NCI-H510A treated with DMSO at 0.1 percent for 48 hours (cell line): ENCODE results near the gene ATP5PD.
"Not testable (repeated sequence)": the region's sequence is repeated elsewhere in the genome, so short reads cannot be mapped to it uniquely, and the experiment has no call there.

Experiments
- DNase-seq: peaks from one replicate; lab custom pipeline; 2025; lab: John Stamatoyannopoulos, UW

ATP5PD gene

GRCh38 chr17:75020331-75021110, 26.2 kb downstream of the ATP5PD start:
- no peak for DNase-seq

DNA sequence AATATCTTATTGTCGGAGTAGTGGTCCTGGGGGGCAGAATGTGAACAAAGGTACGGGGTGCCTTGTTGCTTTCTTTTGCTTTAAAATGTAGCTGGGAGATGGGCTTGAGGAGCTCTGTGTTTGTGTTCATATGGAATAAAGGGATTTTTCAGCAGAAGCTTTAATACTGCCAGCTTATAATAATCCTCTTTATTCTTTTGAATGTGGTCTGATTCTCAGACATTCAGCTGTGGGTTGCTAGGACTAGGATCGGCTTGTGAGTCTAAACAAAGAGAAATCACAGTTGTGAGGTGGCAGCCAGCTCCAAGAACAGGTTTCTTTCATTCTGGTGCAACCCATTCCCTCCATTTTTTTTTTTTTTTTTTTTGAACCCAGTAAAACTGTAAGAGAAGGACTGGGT, 27.1 kb downstream of the ATP5PD start:
- DNase-seq: no peak

DNA sequence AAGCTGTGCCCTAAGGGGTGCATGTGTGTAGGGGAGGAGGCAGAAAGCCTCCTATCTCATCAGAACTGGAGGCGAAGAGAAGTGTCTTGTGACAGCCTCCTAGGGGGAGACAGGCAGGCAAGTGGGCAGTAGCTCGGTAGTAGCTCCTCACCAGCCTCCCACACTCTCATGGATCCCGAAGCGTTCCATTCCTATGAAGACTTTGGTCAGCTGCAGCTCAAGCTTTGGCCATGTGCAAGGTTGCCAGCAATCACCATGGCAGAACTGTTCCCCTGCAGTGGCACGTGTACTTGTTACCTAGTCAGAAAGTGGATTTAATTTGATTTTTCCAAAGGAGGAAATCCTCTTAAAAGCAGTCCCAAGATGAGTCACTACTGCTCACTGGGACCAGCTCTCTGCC, 27.6 kb downstream of the ATP5PD start:
- no peak for DNase-seq

GRCh38 chr17:75013092-75013559, 33.6 kb downstream of the ATP5PD start:
- DNase-seq: no peak

GRCh38 chr17:75012346-75013091, 34.2 kb downstream of the ATP5PD start, which contains the start of gene MRPL58:
Gene MRPL58, plus strand, starts transcription at chr17:75012670. Its CDS starts 17 bp downstream, at chr17:75012687.
- DNase-seq: peak; percentile 84

- no peak for DNase-seq
Measured at GRCh38 chr17:75012096-75012345, 34.7 kb downstream of the ATP5PD start.

- peak; percentile 34 for DNase-seq
Measured at GRCh38 chr17:75011401-75012095, 35.2 kb downstream of the ATP5PD start.

DNA sequence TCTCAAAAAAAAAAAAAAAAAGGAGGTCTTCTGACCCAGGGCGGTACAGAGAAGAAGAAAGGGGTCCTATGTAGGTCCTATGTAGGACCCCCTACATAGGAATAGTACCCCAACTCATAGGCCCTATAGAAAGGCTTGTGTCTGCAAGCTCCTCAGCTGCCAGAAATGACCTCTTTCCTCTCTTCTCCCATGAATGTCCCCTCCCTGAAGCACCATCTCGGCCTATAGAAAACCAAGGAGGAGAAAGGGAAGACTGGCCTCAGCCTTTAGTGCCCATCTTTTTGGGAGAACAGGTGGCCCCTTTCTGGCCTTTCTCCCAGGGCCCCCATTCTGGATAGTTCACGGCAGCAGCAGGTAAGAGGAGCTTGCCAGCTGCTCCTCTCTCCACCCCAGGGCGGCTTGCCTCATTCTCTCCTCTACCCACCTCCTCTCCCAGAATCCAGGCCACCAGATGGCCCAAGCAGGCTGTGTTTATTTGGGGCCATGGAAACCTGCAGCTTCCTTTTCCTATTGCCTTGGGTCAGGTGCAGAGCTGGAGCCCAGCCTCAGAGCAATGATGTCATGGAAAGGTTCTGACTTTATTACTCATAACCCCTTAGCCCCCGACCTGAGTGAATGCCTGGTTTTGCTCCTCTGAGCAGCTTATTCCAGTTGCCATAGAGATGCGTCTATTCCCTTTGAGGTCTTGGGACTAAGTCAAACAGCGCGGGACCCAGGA, 35.9 kb downstream of the ATP5PD start:
- peak; percentile 63 for DNase-seq

- peak; percentile 13 for DNase-seq
Measured at GRCh38 chr17:75009139-75009724, 37.5 kb downstream of the ATP5PD start.

- no peak for DNase-seq
Measured at GRCh38 chr17:75008373-75008772, 38.4 kb downstream of the ATP5PD start.

DNA sequence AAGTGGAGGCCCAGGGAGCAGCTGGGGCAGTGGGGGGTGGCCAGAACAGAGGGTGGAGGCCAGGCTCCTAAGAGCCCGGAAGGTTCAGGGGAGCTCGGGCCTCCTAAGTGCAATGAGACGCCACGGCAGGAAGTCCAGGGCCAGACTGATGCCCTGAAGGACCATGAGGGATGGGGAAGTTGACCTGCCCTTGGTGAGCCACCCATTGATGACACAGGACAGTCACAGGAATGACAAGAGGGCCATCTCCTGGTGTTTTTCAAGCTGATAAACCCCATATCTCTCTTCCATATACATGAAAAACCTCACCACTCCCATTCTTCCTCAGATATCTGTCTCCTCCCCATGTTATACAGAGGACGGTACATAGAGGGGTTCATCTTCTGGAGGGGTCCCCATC, 40.1 kb downstream of the ATP5PD start:
- no peak for DNase-seq

GRCh38 chr17:75006084-75006483, 40.7 kb downstream of the ATP5PD start:
- not testable (repeated sequence) for DNase-seq

GRCh38 chr17:75005291-75005690, 41.5 kb downstream of the ATP5PD start:
- DNase-seq: no peak

- DNase-seq: no peak
Measured at GRCh38 chr17:75004371-75004770, 42.4 kb downstream of the ATP5PD start.

DNA sequence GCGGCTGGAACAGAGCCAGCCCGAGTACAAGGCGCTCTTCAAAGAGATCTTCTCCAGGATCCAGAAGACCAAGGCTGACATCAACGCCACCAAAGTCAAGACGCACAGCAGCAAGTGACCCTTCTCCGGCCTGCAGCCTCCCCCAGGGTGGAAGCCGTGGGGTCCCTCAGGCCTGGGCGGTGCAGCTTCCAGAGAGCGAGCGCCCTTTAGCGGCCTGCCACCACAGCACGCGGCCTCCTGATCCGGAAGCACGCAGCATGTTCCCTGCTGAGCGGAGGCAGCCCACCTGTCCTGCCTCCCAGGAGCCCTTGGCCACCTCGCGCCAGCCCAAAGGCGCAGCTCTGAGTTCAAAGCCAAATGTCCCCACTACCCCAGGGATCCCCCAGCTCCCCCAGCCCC, 42.8 kb downstream of the ATP5PD start:
- no peak for DNase-seq

- no peak for DNase-seq
Measured at GRCh38 chr17:75003070-75003956, 43.5 kb downstream of the ATP5PD start.

GRCh38 chr17:75001915-75002843, 44.6 kb downstream of the ATP5PD start:
- no peak for DNase-seq

- no peak for DNase-seq
Measured at GRCh38 chr17:74999523-74999922, 47.2 kb downstream of the ATP5PD start.

DNA sequence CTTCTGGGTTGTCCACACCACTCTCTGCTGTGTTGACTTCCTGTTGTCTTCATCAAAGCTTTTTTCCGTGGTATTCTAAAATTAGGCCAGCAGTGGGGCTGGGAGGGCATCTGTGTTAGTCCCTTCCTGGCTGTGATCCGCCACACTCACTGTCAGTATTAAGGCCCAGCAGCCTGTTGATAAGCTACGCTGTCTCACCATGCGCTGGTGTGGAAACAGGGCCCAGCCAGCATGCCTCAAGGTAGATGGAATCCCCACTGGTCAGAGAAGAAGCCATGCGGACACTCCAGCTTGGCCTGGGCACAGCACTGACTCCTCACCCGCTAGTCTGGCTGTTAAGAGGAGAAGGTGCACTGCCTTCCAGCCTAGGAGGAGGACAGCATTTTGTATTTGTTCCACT, 48.0 kb downstream of the ATP5PD start:
- no peak for DNase-seq

DNA sequence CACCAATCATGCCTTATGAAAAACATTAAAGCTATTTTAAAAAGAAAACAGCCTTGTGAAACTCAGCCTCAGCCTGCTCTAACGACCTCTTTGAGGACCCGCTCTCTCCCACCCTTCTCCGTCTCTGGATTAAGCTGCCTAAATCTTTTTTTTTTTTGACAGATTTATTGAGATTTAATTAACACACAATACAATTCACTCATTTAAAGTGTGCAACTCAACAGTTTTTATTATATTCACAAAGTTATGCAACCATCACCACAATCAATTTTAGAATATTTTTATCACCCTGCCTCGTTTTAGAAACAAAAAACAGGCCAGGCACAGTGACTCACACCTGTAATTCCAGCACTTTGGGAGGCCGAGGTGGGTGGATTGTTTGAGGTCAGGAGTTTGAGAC, 50.9 kb downstream of the ATP5PD start:
- DNase-seq: no peak
